ENCODE data around the gene RHNO1. TPM values are rescaled to one million over a fixed set of nuclear protein-coding genes. Genes with fewer than 3 reads are reported as not detected.

Gene RHNO1
- total RNA-seq, 1 experiment from 2014 or later = 49.5 TPM

- TF ChIP-seq HMGXB4 (CRISPR knock-in tag; IDR thresholded peaks at IDR 0.05) (no peak), STAT6 (CRISPR knock-in tag; conservative IDR thresholded peaks at IDR 0.05; ENCODE audit: low read depth) (no peak), JUN (CRISPR knock-in tag; IDR thresholded peaks at IDR 0.05) (no peak), ZNF281 (CRISPR knock-in tag; IDR thresholded peaks at IDR 0.05) (no peak), ETV6 (CRISPR knock-in tag; IDR thresholded peaks at IDR 0.05) (peak; percentile 79; the same call in 1 of the 2 replicates), OVOL2 (CRISPR knock-in tag; IDR thresholded peaks at IDR 0.05; ENCODE audit: borderline replicate concordance) (no peak), SMAD4 (CRISPR knock-in tag; IDR thresholded peaks at IDR 0.05) (no peak), E2F4 (CRISPR knock-in tag; IDR thresholded peaks at IDR 0.05; ENCODE audit: borderline replicate concordance, low read depth) (no peak), ZNF396 (CRISPR knock-in tag; IDR thresholded peaks at IDR 0.05; ENCODE audit: borderline replicate concordance) (no peak), KAT7 (CRISPR knock-in tag; IDR thresholded peaks at IDR 0.05; ENCODE audit: borderline replicate concordance) (no peak), FOXK1 (CRISPR knock-in tag; IDR thresholded peaks at IDR 0.05) (peak; percentile 73), ATF1 (CRISPR knock-in tag; IDR thresholded peaks at IDR 0.05) (no peak)
Observed at GRCh38 chr12:2890388-2891239, 13.6 kb downstream of the RHNO1 start, which contains the start of gene TULP3 (continued).

GRCh38 chr12:2891240-2892053 lies 14.4 kb downstream of the RHNO1 start:
- peak; percentile 83 for TF ChIP-seq PRDM15 (CRISPR knock-in tag; IDR thresholded peaks at IDR 0.05)
- TF ChIP-seq GTF2I (CRISPR knock-in tag; conservative IDR thresholded peaks at IDR 0.05) = peak; percentile 86
- TF ChIP-seq MAX (CRISPR knock-in tag; IDR thresholded peaks at IDR 0.05) = no peak
- peak; percentile 76; the same call in 1 of the 2 replicates for TF ChIP-seq ZNF121 (CRISPR knock-in tag; IDR thresholded peaks at IDR 0.05)
- Mint-ChIP-seq H3K27ac (peak overlapping the region; percentile 93), H3K4me3 (peak overlapping the region; percentile 78), H3K4me1 (peaks cover 18% of the 10 kb centered on the region), H3K36me3 (peaks cover 12% of the 10 kb centered on the region), H3K27me3 (ENCODE audit: low read depth) (no peaks in the 10 kb centered on the region; the same call in 1 of the 2 replicates), H3K9me3 (no peaks in the 10 kb centered on the region)
- peak; percentile 54 for DNase-seq (ENCODE audit: low spot score)
- ATAC-seq = peak; percentile 16
- CTCF ChIA-PET = interaction anchor here (0.9 to 2.3 kb wide), 9 partner anchors 14 to 150 kb away, joined by 3 to 24 read pairs (median 8); partner anchors contain the start of genes FOXM1 and RHNO1
- POLR2A ChIA-PET = interaction anchor here (0.7 to 3.4 kb wide), 5 partner anchors 13 to 148 kb away, joined by 3 to 24 read pairs (median 3); partner anchors contain the start of genes FOXM1 and RHNO1

All from WTC11 (cell line).